Measurements from ENCODE around the gene CTTNBP2NL.

The CTTNBP2NL gene, protein sequence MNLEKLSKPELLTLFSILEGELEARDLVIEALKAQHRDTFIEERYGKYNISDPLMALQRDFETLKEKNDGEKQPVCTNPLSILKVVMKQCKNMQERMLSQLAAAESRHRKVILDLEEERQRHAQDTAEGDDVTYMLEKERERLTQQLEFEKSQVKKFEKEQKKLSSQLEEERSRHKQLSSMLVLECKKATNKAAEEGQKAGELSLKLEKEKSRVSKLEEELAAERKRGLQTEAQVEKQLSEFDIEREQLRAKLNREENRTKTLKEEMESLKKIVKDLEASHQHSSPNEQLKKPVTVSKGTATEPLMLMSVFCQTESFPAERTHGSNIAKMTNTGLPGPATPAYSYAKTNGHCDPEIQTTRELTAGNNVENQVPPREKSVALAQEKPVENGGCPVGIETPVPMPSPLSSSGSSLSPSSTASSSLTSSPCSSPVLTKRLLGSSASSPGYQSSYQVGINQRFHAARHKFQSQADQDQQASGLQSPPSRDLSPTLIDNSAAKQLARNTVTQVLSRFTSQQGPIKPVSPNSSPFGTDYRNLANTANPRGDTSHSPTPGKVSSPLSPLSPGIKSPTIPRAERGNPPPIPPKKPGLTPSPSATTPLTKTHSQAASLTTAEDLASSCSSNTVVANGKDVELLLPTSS

DNA sequence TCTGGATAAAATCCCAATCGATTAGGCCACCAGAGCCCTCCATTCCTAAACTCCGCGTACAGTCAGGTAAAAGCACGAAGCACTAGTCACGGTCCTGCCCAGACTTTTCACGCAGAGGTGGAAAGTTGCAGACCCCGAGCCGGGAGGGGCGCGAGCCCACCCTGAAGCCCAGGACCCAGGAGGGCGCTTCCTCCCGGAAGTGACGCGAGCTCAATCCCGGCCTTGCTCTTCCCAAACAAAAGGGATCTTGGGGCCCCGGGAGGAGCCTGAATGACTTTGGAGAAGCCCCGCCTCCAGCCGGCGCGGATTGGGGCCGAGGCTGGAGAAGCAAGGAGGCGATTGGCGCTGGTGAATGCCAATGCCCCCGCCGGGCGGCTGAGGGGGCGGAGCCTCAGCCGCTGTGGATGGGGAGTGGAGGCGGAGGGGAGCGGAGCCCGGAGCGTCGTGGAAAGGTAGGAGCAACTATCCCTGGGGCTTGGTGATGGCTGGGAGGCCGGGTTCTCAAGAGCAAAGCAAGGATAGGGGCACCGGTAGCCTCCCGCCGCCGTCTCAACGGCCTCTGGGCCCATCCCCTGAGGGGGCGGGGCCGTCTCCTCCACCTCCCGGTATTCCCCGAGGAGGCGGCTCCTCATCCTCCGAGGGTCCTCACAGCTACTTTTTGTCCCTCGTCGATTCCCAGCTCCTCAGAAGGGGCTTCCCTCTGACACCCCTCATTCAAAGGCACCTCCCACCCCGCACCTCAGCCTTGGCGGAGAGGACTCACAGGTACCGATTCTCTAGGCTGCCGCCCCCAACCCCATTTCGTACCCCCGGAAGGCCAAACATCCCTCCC is at the start of gene CTTNBP2NL:
Gene CTTNBP2NL (plus strand): TSS at position 394 of the 832 bp plus-strand sequence. CDS start 19,952 bp downstream, outside the sequence.
- DNase-seq, result peak; percentile 94

DNA sequence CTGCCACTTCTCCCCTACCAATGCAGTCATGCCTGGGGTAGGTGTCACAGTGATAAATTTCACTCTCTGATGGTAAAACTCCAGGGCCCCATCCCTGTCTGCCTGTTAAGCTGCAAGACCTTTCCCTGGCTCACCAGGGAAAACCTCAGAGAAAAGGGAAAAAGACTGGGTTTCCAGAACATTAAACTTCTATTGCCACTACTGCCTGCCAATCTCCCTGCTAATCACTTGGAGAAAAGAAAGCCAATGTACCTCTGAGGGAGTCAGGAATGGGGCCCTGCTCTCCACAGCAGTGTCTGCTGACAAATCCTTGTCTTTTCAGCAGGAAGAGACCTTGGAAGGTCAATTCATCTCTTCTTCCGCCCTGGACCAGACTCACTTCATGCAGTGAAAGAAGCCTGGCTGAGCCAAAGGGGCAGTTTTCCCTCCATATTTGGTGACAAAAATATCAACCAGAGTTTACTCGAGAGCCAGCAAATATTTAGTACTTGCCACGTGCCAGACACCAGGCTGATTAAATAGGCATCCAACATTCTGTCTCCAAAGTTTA is 49.1 kb upstream of the CTTNBP2NL start:
- DNase-seq, result no peak

DNA sequence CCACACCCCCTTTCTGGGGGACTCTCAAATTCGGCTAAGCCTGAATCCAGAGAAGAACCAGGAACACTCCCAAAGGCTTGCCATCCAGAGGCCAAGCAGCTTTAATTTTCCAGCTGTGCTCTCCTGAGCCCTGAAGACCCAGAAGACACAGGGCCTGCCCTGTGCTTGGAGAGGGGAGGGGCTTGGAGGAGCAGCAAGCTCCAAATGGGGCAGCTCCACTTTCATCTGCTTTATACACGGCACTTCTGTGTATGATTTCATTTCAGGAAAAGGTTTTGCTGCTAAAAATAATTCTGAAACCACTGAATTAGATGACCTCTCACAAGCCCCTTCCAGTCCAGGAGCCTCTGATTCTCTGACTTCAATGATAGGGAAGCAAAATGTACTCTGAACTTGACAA is 39.2 kb upstream of the CTTNBP2NL start:
- DNase-seq, result no peak

DNA sequence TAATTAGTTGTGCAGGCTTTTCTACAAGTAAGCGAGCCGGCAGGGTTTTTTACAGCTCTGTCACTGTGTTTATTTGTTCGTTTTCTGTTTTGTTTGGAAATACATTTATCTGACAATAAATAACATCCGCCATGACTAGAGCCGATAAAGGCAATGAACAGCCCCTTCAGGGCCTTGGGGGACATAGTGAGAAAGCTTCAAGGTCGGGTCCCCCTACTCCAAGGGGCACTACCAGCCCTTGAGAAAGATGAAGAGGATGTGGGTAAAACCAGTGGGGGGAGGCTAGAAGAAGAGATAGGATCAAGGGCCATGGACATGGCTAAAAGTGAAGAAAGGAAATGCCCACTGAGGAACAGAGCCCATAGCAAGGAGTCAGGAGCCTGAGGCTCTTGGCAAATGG is 38.5 kb upstream of the CTTNBP2NL start:
- no peak for DNase-seq

DNA sequence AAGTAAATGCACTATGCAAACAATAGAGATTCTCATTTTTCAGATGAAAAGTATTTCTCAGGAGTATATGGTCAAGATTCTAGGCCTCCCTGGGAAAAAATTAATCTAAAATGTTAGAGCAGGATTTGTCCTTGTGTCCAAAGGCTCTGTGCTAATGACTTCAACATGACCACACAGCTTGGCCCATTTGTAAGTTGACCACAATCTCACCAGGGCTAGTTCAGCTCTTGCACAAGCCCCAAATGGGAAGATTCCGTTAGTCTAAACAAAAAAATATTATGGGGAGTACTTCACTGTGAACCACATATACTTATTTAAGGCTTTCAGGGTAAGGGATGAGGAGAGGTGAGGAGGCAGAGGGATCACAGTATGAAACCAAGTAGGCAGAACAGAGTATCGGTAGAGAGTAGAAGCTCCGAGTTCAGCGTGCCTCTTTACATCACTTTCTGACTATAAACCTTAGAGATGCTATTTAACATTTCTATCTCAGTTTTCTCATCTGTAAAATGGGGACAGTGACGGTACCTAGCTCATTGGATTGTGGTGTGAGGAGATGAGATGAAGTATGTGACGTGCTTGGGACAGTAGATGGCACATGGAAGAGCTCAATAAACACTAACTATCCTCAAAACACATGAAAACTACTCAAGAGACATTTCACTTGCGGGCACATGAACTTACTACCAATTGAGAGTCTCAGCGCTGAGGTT is 37.8 kb upstream of the CTTNBP2NL start:
- no peak for DNase-seq

DNA sequence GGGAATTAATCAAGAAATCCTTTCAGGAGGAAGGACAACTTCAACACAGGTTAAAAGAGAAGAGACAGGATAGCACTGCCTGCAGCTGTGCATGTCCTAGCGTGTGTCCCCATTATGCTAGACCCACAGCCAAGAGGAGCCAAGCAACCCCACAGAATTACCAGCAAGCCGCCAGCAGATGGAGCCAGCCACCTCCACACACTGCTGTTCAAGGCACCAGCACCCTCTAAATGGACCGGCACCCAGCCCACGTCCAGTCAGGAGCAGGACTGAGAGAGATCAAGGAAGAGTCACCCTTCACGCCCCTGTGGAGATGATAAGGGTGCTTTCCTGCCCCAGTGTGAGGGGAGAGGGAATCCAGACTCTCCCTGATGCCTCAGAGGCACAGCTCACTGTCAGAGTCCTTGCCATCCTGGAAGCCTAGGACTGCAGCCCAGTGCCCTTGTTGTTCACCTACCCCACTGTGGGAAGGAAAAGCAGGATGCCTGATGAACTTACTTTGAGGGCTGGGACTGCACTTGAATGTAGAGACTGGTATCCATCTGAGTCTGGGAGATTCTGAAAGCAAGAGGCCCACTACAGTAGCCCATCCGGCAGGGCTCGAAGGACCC is 37.1 kb upstream of the CTTNBP2NL start:
- peak; percentile 6 for DNase-seq

DNA sequence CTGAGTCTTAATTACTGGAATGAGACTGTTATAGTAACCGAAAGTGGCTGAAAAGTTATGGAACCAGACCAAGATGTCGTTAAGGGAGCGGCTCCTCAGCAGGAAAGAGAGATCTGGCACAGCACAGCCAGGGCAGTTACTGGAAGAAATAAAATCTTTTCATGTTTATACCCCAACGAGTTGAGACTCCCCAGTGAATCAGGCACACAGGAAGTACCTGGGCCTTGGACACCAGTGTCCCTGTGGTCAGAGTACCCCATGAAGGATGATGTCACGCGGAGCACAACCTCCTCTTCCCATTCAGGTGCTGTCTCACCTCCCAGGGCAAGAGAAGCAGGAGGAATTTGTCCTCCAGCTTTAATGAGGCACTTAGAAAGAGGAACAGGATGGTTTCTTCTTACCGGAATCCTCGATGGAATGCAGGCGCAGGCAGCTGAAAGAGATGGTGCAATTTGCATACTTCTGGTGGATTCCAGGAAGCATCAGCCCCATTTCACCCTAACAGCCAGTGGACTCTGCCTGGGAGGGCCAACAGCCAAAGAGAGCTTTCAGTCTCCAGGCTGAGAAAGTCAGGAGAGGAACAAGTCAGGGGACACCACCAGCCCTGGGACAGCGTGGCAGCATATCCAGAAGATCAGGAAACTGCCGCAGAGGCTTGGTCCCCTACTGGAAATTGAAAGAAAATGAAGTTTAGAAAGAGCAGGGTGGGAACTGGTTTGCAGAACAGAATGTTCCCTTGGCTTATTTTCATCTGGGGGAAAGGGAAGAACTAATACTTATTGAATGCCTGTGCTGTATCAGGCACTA is 35.9 kb upstream of the CTTNBP2NL start:
- no peak for DNase-seq

DNA sequence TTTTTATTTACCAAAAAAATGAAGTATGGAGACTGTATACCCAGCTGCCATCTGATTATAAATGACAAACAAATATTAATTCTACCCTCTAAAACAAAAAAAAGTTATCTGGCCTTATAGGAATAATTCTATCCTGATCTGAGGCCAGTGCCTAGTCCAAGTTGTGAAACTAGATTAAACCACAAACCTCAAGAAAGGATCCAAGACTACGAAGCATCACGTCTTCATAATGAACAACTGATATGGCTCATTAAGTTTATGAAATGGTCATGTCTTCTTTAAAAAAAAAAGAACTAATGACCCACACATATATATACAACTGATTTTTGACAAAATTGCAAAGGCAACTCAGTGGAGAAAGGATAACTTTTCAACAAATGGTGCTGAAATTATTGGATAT is 32.4 kb upstream of the CTTNBP2NL start:
- DNase-seq, result no peak

DNA sequence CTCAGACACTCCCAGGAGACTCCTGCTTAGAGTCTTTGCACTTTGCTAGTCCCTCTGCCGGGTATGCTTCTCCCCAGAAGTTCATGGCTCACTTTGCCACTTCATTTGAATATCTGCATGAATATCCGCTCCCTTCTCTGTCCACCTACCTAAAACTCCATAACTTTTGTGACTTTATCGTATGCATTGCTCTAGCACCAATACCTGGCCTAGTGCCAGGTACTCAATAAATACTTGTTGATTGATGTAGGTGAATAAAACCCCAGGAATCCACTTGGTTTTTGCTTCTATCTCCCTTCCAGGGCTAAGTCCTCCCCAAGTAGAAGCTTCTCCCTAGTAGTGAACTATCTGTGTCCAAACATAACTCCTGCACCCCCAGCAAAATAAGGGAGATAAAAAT is 27.8 kb upstream of the CTTNBP2NL start:
- DNase-seq, result no peak

DNA sequence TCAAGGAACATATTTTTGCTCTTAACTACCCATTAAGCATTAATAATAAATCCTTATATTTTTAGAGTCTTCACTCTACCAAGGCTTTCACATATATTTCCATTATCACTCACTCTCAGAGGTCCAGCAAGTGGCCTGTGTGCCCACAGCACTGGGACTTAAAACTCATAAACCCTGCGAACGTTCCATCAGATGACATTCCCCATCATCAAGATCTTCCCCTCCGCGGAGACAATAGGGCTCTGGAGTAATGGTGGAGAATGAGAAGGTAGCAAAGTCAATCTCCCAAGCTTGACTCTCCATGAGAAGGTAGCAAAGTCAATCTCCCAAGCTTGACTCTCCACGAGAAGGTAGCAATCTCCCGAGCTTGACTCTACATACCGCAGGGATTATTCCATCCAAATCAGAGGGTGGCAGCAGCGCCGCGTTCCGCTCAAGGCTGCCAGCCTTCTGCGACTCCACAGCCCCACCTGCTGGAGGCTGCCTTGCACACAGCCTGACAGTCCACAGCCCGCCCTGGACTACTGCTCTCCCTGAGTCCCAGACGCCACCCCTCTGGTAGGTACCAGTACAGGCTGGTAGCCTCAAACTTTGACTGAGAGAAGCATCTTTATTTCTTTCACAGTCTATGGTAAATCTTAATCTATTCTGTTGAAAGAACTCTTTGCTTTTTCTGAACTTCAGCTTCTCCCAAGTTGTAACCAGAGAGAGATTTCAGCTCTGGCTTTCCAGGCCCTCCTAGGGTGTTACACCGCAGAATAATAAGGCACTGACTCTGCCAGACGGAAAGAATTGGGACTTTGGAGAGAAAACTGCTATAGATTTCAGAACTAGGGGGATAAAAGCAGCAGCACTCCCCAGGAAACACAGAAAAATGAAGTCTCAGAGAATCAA is 26.4 kb upstream of the CTTNBP2NL start:
- DNase-seq, result peak; percentile 41

DNA sequence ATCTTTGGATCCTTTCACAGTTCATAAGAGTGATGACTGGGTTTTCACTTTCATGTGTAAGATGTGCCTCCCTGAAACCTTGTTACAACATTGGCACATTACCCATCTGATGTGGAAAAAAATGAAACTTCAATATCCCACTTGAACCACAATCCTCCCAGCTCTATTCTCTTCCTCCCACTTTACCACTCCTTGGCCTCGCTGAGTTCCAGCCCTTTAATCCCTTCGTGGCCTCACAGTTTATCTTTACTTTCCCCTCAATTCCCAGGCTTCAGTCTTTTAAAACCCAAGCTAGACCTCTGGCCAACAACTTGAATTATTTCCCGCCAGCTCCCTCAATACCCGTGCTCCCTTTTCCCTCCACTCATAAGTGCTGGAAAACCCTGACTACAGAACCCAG is 25.0 kb upstream of the CTTNBP2NL start:
- no peak for DNase-seq

DNA sequence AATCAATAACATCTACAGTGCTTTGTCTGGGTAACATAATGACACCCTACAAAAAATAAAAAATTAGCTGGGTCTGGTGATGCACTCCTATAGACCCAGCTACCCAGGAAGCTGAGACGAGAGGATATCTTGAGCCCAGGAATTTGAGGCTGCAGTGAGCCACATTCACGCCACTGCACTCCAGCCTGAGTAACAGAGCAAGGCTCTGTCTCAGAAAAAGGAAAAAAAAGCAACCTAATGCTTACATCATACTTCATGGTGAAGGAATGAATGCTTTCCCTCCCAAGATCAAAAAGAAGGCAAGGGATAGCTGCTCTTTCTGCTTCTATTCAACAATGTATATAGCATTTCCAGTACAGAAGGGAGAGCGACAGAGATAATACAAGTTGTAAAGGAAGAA is 24.2 kb upstream of the CTTNBP2NL start:
- no peak for DNase-seq

DNA sequence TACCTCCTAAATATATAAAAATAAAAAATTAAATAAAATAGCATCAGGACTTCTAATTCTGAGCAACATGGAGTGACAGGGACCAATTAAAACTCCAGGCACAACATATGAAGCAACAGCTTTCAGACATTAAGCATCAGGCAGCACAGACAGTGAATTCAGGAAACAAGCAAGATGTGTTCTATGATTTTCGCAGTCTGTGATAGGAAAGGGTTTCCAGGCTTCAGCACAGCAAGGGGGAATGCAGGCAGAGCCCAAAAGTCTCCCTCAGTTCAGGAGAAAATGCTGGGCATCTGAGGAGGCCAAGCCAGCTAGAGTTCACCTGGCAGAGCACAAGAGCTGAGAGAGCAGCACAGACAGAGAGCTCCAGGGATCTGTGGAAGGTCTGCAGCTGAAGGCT is 22.2 kb upstream of the CTTNBP2NL start:
- no peak for DNase-seq

DNA sequence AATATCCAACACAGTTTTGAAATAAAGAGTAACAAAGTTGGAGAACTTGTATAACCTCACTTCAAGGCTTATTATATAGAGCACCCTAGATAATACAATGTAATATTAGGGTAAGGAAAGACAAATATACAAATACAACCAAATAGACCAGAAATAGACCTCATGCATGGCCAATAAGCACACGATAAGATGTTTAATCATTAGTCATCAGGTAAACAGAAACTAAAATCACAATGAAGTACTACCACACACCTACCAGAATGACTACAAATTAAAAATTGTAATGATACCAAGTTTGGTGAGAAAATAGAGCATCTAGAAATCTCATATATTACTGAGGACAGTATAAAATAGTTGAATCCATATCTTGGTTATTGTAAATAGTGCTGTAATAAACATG is 20.3 kb upstream of the CTTNBP2NL start:
- DNase-seq, result no peak

DNA sequence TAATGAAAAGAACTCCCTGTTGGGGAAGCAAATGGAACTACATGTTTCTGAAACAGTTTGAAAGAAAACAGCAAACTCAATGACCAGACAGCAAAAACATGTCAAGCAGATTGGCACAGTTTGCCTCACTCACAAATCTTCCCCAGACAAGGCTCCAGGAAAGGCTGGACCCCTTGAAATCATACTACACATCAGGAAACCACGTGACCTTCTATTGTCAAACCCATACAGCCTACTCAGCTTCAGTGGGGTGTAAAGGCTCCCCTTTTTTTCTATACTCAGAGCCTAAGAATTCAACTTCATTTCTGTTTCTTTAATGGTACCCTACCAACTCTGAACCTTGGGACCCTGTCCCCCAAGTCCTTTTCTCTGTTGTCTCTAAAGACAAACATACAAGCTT is 15.7 kb upstream of the CTTNBP2NL start:
- no peak for DNase-seq

DNA sequence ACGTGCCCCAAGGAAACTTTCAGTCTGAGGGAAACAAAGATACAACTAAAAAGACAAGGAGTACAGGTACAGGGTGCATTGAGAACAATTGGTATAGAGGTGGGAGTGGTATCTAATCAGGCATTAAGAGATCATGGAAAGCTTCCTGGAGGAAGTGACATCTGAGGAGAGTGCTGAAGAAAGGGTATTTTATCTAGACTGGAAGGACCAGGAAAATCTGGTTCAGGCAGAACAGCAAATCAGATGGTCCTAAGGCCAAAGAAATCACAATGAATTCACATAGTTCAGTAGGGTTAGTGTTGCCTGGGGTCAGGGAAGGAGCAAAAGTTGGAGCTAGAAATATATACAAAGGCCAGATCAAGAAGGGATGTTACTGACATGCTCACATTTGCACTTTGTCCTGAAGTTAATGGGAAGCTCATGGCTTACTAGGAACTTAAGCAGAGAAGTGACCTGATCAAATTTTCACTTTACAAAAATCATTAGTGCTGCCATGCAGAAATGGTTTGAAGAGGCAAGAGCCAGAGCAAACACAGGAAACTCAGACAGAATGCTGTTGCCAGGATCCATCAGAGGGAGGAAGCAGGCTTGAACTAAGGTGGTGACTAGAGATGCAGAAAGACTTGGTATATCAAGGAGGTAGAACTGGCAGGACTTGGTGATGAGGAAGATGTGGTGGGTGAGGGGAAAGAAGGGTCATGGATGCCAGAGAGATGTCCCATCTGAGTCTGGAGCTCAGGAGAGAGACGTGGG is 14.5 kb upstream of the CTTNBP2NL start:
- DNase-seq, result no peak

DNA sequence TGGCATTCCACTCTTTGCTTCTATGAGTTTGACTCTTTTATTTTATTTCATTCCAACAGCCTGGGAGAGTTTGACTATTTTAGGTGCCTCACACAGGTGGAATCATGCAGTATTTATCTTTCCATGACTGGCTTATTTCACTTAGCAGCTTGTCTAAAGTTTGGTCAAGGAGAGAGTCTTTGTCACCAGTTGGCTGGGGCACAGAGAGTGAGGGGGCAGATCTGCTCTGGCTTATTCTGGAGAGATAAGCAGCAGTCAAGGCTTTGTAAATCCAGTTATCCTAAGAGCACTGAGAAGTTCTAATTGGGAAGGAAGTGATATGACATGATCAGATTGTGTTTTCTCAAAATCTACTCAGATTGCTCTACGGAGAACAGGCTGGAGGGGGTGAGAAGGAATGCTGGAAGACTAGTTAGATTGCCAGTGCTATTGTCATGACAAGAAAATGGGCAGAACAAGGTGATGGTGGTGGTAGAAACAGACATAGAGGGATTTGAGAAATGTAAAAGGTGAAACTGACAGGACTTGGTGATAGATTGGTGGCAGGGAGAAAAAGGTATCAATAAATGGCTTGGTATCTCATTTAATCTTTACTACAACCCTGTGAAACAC is 12.1 kb upstream of the CTTNBP2NL start:
- no peak for DNase-seq

DNA sequence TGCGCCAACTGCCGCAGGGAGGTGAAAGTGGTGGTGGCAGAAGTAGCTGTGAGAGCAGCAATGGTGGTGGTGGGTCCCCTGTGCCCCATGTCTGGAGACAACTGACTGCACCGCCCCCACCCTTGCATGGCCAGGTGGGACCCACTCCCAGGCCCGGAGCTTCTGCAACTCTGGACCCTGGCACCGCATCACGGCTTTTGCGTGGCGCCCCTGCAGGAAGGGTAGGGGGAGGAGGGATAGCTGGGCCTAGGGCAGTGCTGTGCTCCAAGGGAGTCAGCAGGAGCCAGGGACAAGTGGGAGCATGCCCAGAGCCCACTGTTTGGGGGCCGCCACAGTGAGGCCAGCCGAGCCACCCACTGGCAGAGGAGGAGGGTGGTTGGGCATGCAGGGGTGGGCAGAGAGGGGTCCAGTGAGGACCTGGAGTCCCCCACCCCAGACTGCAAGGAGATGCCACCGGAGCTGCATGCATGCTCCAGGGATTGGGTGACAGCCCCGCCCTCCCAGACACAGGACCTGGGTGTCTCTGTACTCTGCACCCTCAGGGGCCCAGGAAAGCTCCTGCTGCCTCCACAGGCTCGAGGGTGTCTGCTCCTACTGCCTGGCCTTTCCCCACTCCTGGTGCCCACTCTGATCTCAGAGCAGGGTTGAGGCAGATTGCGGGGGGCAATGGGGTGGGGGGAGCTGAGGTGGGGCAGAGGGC is 9.8 kb upstream of the CTTNBP2NL start:
- no peak for DNase-seq
